GM08714 (cell line): ENCODE results near the gene TNRC6B.
"Not testable (repeated sequence)": the region's sequence is repeated elsewhere in the genome, so short reads cannot be mapped to it uniquely, and the experiment has no call there.

Source experiments
- H3K4me3 ChIP-seq: fragments of 200-500 bp; sonication (Bioruptor generic); 2 replicates; pipeline ENCODE4 v1.5.1; 2014; ENCODE audit warnings: mild to moderate bottlenecking, low read length, inconsistent platforms
- ZNF274 ChIP-seq: IDR thresholded peaks from 2 replicates; pipeline ENCODE4 v1.6.1; 2012; ENCODE audit warnings: mild to moderate bottlenecking, low read depth, low read length

Gene TNRC6B

DNA sequence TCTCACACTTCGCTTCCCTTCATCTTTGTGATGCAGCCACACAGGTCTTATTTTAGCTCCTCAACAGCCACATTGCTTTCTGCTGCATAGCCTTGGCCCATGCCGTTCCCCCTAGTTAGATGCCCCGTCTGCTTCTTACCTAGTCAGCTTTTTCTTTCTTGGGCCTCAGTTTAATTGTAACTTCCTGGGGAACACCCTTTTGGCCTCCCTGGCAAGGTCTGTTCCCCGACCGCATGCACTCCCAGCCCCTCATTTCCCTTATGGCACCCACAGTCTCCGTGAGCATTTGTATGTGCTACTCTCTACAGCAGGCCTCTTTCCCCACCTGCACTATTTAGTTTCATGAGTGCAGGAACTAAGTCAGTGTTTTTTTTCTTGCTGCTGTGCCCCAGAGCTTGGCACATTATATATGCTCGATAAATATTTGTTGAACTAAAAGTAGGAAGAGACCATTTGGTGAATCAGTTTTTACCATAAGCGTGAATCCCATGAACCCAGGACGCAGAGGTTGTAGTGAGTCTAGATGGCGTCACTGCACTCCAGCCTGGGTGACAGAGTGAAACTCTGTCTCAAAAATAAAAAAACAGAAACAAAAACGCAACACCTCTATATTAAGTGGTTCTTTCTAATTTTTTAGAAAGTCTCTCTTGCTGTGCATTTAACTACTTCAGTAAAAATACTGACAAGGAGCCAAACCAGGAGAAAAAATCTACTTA is 38.5 kb downstream of the TNRC6B start:
- peak overlapping the region; percentile 8; the same call in 1 of the 2 replicates for H3K4me3 ChIP-seq
- TF ChIP-seq ZNF274: no peak

DNA sequence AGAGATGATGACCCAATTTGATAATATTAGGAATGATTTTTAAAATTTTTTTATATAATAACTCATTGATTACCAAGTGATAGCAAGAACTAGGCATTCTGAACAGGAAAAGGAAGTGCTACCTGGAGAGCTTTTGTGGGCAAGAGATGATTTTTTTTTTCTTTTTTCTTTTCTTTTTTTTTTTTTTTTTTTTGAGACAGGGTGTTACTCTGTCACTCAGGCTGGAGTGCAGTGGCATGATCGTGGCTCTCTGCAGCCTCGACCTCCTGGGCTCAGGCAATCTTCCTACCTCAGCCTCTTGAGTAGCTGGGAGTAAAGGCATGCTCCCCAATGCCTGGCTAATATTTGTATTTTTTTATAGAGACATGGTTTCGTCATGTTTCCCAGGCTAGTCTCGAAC is 40.4 kb downstream of the TNRC6B start:
- no peak for TF ChIP-seq ZNF274
- no peak overlapping the region for H3K4me3 ChIP-seq

DNA sequence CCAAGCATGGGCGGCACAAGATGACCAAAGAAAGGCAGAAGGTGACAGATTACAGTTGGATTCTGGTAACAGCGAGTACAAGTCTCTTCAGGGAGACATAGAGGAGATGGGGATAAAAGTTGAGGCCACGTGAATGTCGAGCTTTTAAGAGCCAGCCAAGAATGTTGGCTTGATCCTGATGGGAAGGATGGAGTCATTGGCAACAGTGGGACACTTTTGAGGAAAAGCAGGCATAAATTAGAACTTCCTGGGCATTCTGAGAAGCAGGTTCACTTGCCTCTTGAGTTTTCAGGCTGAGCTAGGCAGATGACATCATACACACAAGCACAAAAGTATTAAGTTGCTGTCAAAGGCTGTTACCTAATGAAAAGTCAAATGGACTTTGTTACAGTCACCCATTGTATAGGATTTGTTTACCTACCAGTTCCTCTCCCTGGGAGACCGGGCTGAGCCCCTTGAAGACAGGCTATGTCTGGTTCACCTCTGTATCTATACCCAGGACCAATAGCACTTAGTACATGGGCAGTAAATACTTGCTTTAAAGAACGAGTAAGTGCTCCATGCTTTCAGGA is 41.1 kb downstream of the TNRC6B start:
- TF ChIP-seq ZNF274: no peak
- H3K4me3 ChIP-seq: no peak overlapping the region

DNA sequence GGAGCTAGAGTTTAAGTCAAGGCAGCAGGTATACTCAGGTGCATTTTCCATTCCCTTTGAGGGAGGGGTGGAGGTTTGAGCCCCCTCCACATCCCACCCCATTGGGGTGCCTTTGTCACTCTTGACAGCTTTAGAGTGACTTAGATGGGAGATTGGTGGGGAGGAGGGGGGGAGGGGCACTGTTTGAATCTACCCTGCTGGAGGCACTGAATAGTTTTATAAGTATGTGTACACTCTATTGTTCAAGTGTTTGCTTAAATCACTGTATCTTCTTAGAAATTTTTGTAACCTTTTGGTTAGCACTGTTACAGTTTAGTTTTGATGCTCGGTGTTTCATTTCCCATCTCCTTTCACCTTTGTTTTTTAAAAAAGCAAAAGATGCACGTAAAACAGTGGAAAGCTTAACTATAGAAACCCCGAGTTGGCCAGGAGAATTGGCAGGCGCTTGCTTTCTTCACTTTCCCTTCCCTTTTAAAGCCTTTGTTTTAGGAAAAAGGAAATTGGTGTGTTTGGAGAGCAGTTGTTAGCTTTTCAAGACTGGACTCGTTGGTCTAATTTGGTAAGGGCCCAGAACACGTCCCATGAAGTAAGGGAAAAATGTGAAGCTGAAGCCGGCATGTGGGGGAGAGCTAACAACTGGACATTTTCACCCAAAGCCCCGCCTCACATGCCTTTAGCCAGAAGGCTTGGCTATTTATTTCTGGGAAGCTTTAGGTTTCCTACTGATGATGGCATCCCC is 42.8 kb downstream of the TNRC6B start:
- H3K4me3 ChIP-seq: no peak overlapping the region
- TF ChIP-seq ZNF274: no peak

DNA sequence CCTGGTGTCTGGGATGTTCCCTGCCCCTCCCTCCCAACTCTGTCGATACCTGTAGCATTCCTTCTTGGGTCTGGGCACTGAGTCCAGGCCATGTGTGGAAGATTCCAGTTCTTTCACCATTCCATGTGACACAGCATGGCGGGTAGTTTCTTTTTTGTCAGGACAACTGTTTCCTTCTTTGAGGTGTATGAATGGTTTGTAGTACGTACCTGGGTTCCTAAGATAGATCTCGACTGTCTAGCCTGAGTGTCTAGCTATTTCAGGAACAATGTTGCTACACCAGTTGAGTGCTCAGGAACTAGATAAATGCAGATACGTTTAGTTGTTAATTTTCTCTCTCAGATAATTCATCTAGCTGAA is 43.3 kb downstream of the TNRC6B start:
- TF ChIP-seq ZNF274: no peak
- H3K4me3 ChIP-seq: no peak overlapping the region

DNA sequence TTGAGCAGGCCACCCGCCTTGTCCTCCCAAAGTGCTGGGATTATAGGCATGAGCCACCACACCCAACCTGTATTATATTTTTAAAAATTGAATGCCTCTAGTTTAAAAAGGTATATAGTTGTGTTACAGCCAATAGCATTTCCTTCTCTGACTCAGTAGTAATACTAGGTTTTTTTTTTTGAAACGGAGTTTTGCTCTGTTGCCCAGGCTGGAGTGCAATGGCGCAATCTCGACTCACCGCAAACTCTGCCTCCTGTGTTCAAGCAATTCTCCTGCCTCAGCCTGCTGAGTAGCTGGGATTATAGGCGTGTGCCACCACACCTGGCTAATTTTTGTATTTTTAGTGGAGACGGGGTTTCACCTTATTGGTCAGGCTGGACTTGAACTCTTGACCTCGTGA is 45.3 kb downstream of the TNRC6B start:
- H3K4me3 ChIP-seq: not testable (repeated sequence)

DNA sequence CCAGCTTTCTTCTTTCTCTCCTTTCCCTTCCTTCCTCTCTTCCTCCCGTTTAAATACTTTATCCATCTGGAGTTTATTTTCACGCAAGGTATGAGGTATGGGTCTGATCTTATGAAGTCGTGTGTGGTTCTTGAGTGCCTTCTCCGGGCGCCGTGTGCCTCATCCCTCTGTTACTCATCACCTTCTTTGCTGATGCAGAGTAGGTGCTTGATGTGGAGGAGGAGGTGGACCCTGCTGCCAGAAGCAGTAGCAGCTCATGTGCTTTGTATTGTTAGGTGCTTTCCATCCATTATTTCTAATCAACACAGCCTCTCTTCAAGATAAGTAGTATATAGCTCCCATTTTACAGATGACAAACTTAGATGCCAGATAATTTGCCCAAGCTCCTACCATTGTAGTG is 47.0 kb downstream of the TNRC6B start:
- no peak for TF ChIP-seq ZNF274
- no peak overlapping the region for H3K4me3 ChIP-seq

DNA sequence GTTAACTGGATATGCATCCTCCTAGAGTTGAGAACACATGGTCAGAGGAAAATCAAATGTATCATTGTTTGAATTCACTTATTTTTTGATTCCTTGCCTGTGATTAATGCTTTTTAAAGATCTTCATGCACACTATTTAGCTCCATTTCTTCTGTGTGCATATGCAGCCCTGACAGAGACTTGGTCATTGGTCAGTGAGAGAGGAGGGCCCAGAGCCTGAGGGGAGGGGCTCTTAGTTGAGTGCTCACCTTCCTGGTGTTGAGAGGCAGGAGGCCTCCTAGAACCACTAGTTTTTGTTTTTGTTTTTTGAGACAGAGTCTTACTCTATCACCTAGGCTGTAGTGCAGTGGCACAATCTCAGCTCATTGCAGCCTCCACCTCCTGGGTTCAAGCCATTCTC is 48.9 kb downstream of the TNRC6B start:
- TF ChIP-seq ZNF274: no peak
- no peak overlapping the region for H3K4me3 ChIP-seq

DNA sequence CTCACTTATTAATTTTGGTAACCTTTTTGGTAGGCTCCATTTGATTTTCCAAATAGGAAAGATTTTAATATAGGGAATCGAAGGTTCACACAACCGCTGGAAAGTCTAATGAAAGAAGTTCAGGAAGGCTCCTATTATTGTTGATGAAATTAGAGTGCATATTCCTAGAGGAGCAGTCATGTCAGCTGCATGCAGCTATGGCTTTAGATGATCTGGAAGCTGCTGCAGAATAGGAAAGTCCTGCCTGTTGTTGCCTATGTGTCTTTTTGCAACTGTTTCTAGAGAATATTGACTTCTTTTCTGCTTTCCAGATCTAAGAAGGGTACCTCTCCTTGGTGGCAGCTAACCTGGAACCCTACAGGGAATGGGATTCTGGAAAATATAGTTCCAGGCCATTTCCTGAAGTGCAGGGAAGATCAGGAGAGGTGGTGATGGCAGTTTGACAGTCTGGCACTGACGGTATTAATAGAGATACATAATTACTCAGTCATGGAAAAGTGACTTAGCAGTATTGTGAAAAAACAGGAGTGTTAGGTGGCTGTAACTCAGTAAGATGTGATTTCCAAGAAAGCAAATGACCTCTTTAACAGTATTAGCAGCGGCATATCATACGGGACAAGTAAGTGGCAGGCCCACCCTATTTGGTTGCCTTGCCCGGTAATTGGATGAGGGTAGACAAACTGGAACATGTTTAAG is 54.0 kb downstream of the TNRC6B start:
- no peak for TF ChIP-seq ZNF274
- H3K4me3 ChIP-seq: no peak overlapping the region

DNA sequence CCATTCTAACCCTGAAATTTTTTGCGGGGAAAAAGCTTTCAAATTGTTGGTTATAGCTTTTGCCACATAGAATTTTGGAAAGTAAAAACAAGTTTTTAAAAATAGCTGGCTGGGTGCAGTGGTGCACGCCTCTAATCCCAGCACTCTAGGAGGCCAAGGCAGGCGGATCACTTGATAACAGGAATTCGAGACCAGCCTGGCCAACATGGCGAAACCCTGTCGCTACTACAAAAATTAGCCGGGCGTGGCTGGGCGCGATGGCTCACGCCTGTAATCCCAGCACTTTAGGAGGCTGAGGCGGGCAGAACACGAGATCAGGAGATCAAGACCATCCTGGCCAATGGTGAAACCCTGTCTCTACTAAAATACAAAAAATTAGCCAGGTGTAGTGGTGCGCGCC is 54.9 kb downstream of the TNRC6B start:
- no peak overlapping the region for H3K4me3 ChIP-seq

DNA sequence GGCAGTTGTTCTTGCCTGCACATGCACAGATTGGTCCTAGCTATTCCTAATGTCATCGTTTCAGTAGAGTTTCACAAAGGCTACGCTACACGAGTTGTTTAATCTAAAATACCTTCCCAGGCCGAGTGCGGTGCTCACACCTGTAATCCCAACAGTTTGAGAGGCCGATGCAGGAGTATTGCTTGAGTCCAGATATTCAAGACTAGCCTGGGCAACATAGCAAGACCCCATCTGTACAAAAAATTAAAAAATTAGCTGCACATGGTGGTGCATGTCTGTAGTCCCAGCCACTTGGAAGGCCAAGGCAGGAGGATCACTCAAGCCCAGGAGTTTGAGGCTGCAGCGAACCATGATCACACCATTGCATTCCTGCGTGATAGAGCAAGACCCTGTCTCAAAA is 56.2 kb downstream of the TNRC6B start:
- TF ChIP-seq ZNF274: no peak

More for the DNA sequence above, 54.9 kb downstream of the TNRC6B start:
- TF ChIP-seq ZNF274: no peak

DNA sequence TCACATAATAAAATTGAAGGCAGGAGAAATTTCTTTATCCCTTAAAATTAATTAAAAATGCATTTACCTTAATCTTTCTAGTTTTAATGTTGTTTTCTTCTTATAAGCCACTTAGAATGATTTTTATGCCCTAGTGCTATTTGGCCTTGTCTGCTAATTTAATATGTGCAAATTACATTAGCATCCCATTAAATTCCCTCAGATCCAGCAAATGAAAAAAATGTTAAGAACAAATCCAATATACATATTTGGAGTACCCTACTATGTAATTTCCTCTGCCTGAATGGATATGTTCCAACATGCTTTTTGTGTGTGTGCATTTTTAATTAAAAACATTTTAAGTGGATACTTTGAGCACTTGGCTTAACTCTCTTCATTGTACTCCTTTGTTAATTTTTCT is 56.9 kb downstream of the TNRC6B start:
- no peak for TF ChIP-seq ZNF274
- H3K4me3 ChIP-seq: no peak overlapping the region

More for the DNA sequence above, 56.2 kb downstream of the TNRC6B start:
- no peak overlapping the region for H3K4me3 ChIP-seq

DNA sequence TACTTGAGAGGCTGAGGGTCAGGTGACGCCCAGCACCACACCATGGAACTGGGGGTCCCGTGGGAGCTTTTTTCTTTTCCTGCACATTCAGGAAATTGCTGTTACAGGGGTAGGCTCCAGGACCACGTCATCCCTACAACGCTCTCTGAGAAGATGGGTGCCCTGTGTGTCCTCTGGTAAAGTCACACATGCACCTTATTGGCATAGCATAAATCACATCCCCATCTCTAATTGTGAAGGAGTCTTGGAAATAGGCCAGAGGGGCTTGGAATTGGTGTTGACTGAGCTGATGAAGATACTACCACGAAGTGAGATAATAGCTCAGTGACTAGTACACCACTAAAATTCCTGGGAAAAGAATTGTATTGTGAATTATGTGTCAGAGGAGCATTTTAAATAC is 57.6 kb downstream of the TNRC6B start:
- no peak for TF ChIP-seq ZNF274
- no peak overlapping the region for H3K4me3 ChIP-seq

DNA sequence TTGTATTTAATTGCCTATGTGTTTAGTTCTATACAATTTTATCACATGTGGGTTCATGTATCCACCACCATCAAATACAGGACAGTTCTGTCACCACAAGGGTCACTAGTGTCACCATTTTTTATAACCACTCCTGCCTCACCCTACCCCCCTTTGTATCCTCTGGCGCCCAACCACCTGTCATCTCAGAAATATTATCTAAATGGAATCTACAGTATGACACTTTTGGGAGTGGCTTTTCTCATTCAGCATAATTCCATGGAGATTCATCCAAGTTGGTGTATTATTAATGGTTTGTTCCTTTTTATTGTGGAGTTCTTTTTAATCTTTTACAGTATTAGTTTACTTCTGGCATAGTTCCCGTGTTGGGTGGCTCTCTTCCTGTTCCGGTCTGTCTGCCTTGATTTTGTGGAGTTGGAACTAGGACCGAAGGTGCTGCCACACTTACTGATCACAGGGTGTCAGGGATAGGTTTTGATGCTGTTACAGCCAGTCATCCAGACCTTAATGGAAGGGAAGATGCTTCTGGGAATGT is 58.5 kb downstream of the TNRC6B start:
- no peak overlapping the region for H3K4me3 ChIP-seq
- no peak for TF ChIP-seq ZNF274
